GM12892 (cell line): Measurements from ENCODE around the gene NEU1.

Source experiments
- POLR2A ChIP-seq: IDR thresholded peaks from 2 replicates; pipeline ENCODE4 v1.6.1; 2011; ENCODE audit warnings: low read depth, low read length, control low read depth
- POLR2AphosphoS5 ChIP-seq: IDR thresholded peaks from 2 replicates; pipeline ENCODE4 v1.6.1; 2011; ENCODE audit warnings: low read depth, low read length, control low read depth
- TAF1 ChIP-seq: IDR thresholded peaks from 2 replicates; pipeline ENCODE4 v1.6.1; 2011; ENCODE audit warnings: low read depth, mild to moderate bottlenecking, control low read depth, low read length, borderline replicate concordance

DNA sequence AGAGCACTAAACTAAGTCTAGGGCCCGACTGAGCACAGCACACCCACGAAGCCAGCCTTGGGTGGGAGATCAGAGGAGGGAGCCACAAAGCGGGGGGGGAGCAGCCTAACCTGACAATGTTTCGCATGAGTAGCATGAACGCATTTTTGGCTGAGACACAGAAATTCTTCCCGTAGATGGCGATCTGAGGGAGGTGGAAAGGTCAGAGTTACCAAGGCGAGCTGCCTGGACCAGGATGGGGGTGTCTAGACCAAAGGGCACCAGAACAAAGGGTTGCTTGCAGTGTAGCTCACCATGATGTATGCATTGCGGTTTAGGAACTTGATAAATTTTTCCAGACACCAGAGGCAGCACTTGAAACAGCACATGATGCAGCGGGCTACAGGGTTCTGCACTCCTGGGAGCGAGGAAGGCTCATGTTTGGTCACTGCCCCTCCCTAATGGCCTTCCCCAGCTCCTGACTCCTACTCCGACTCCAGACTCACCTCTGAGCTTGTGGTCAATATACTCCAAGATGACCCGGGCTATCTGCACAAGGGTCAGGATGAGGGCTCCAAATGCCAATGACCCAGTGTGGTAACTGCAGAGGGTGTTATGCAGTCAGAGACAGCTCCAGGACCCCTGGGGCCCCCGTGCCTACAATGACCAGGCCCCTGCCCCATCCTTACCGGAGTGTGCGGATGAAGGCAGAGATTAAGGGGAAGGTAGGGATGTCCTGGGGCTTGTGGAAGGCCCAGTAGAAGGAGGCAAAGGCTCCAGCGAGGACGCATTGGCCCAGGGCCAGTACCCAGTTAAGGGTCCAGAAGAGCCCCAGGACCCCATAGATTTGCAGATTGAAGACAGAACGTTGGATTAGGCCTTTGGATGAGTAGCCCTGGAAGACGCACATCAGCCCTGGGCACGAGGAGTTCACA lies 2.8 kb upstream of the NEU1 start:
- TF ChIP-seq TAF1 (no peak), POLR2A (no peak), POLR2AphosphoS5 (no peak)
